ENCODE results near the gene GGT7. TPM values are rescaled to one million over a fixed set of nuclear protein-coding genes. Genes with fewer than 3 reads are reported as not detected.
A peak's percentile ranks its signal among the peaks of the same experiment; 100 is the strongest.

The GGT7 gene
- total and polyA plus RNA-seq, 9 of the 15 experiments (the other 6 are each of a cell fraction or from before 2014, with no cell fraction given) = 0.04 to 18.3 (median 5.9) TPM

DNA sequence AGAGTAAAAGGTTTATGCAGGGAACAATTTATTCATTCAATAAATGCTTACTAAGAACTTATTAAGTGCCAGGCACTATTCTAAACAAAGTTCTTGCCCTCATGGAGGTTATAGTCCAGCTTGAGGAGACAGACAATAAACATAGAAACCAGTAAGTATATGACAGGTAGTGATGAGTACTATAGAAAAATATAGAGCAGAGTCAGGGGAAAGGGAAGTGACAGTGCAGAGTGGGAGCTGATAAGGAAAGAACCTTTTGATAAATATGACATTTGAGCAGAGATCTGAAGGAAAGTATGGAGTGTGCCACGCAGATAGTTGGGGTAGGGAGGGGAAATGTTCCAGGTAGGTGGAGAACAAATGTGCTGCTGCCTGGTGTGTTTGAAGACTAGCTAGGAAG, 15.8 kb upstream of the GGT7 start (continued):
- TF ChIP-seq, protein P1, sequence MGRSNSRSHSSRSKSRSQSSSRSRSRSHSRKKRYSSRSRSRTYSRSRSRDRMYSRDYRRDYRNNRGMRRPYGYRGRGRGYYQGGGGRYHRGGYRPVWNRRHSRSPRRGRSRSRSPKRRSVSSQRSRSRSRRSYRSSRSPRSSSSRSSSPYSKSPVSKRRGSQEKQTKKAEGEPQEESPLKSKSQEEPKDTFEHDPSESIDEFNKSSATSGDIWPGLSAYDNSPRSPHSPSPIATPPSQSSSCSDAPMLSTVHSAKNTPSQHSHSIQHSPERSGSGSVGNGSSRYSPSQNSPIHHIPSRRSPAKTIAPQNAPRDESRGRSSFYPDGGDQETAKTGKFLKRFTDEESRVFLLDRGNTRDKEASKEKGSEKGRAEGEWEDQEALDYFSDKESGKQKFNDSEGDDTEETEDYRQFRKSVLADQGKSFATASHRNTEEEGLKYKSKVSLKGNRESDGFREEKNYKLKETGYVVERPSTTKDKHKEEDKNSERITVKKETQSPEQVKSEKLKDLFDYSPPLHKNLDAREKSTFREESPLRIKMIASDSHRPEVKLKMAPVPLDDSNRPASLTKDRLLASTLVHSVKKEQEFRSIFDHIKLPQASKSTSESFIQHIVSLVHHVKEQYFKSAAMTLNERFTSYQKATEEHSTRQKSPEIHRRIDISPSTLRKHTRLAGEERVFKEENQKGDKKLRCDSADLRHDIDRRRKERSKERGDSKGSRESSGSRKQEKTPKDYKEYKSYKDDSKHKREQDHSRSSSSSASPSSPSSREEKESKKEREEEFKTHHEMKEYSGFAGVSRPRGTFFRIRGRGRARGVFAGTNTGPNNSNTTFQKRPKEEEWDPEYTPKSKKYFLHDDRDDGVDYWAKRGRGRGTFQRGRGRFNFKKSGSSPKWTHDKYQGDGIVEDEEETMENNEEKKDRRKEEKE (IDR thresholded peaks at IDR 0.05; ENCODE audit: borderline replicate concordance in 1 of 2, control insufficient read depth in 1 of 2, low read depth in 2 of 2, low read length in 1 of 2) = no peak
- TF ChIP-seq MYNN (IDR thresholded peaks at IDR 0.05) (0 out of 2 replicates have a peak, but pooled peaks have one; percentile 23), MYNN (CRISPR knock-in tag; IDR thresholded peaks at IDR 0.05) (no peak), ZNF668 (CRISPR knock-in tag; IDR thresholded peaks at IDR 0.05) (no peak), MLLT1 (IDR thresholded peaks at IDR 0.05) (no peak), GTF2E2 (tag; IDR thresholded peaks at IDR 0.05) (no peak), IRF9 (tag; IDR thresholded peaks at IDR 0.05) (no peak), SRSF9 (IDR thresholded peaks at IDR 0.05; ENCODE audit: borderline replicate concordance, low read depth, low read length) (no peak), NR1H2 (CRISPR knock-in tag; IDR thresholded peaks at IDR 0.05) (no peak), PRPF4 (IDR thresholded peaks at IDR 0.05; ENCODE audit: insufficient read depth, low read depth, low read length, poor library complexity, severe bottlenecking) (no peak), ZNF449 (CRISPR knock-in tag; IDR thresholded peaks at IDR 0.05) (no peak), ZNF444 (CRISPR knock-in tag; IDR thresholded peaks at IDR 0.05) (no peak), NEUROD1 (IDR thresholded peaks at IDR 0.05; ENCODE audit: borderline replicate concordance, low read depth, low read length, partially characterized antibody) (no peak), ZKSCAN8 (CRISPR knock-in tag; IDR thresholded peaks at IDR 0.05) (0 out of 2 replicates have a peak, but pooled peaks have one; percentile 43), SMARCE1 (IDR thresholded peaks at IDR 0.05) (peak; percentile 90), RHOXF2B (CRISPR knock-in tag; conservative IDR thresholded peaks at IDR 0.05) (no peak), FOXK2 (conservative IDR thresholded peaks at IDR 0.05 in 1 of 2, IDR thresholded peaks at IDR 0.05 in 1 of 2; ENCODE audit: low read depth in 2 of 2) (peak; percentile 46 to 80; a peak in 3 of 4 replicates), MTA2 (IDR thresholded peaks at IDR 0.05; ENCODE audit: low read depth) (peak; percentile 67), SAP30 (IDR thresholded peaks at IDR 0.05; ENCODE audit: borderline replicate concordance, insufficient read depth, low read depth, low read length, poor library complexity, severe bottlenecking) (no peak), RFX7 (CRISPR knock-in tag; IDR thresholded peaks at IDR 0.05) (no peak), SMAD4 (CRISPR knock-in tag; conservative IDR thresholded peaks at IDR 0.05) (peak; percentile 49; the same call in 1 of the 2 replicates)
